Thyroid gland (tissue), 4 donors: ENCODE results near the gene MGME1. TPM values are rescaled to one million over a fixed set of nuclear protein-coding genes. Genes with fewer than 3 reads are reported as not detected.

Experiments used
- DNase-seq, 2 donors: peaks; one replicate each; pipeline ENCODE4 v3.0.0-alpha.2; 2019
- H3K27ac ChIP-seq, 3 donors: fragments of 200-600 bp; sonication (generic); 1 replicate in 2 of 3; 2 replicates in 1 of 3; pipeline ENCODE4 v1.5.1; 2016 to 2019; ENCODE audit warnings: mild to moderate bottlenecking in 1 of 3, moderate library complexity in 1 of 3
- H3K27me3 ChIP-seq: fragments of 200-600 bp; sonication (generic); one replicate; pipeline ENCODE4 v1.5.1; 2019
- H3K36me3 ChIP-seq, 2 donors: fragments of 200-600 bp; sonication (generic); one replicate each; pipeline ENCODE4 v1.5.1; 2016 to 2019
- H3K4me1 ChIP-seq, 2 donors: fragments of 200-600 bp; sonication (generic); one replicate each; pipeline ENCODE4 v1.5.1; 2017 to 2019
- H3K4me3 ChIP-seq, 3 donors: fragments of 200-600 bp; sonication (generic); replicated peaks in 1 of 3; 1 replicate in 2 of 3; 2 replicates in 1 of 3; pipeline ENCODE4 v1.5.1; 2016; ENCODE audit warnings: mild to moderate bottlenecking in 1 of 3
- H3K9me3 ChIP-seq: fragments of 200-600 bp; sonication (generic); one replicate; pipeline ENCODE4 v1.5.1; 2017
- POLR2A ChIP-seq, 2 donors: fragments of 450-650 bp; IDR thresholded peaks; one replicate each; pipeline ENCODE4 v1.6.1; 2017; ENCODE audit warnings: antibody characterized with exemption in 2 of 2, mild to moderate bottlenecking in 2 of 2, moderate library complexity in 1 of 2
- WGBS, 2 donors: methylation state at CpG; one replicate each; pipeline ENCODE4 v1.1.5; 2017; 5-methylcytosine and 5-hydroxymethylcytosine counted together
- intact Hi-C: fragments of 100-400 bp; cut with DNase I; formaldehyde crosslinking; loops from one replicate; pipeline ENCODE4 v1.15.1; 2023
- small RNA-seq: library from RNA; depleted of rRNA; stranded (forward); fragments of <200 nt; gene quantifications from one replicate; pipeline ENCODE3, GENCODE V24; 2016
- total RNA-seq, 4 donors: library from RNA; depleted of rRNA; stranded (reverse); fragments of >200 nt; gene quantifications; one replicate each; pipeline ENCODE4 v1.2.3, GENCODE V29; 2016
- TF ChIP-seq, protein P1 (sequence below), 6 experiments: fragments of 200-600 bp in 3 of 6; fragments of 450-650 bp in 3 of 6; sonication (generic) in 3 of 6; IDR thresholded peaks; one replicate each; pipeline ENCODE4 v1.5.1; 2016 to 2019; ENCODE audit warnings: antibody characterized with exemption in 6 of 6, mild to moderate bottlenecking in 2 of 6, inconsistent platforms in 1 of 6, moderate library complexity in 1 of 6

The MGME1 gene
- total RNA-seq, 4 donors from 2014 or later: 14.6 to 24.2 (median 16.8) TPM

GRCh38 chr20:18039063-18039462 is 70.2 kb downstream of the MGME1 start:
- TF ChIP-seq POLR2A (IDR thresholded peaks at IDR 0.05): no peak
- TF ChIP-seq, protein P1, sequence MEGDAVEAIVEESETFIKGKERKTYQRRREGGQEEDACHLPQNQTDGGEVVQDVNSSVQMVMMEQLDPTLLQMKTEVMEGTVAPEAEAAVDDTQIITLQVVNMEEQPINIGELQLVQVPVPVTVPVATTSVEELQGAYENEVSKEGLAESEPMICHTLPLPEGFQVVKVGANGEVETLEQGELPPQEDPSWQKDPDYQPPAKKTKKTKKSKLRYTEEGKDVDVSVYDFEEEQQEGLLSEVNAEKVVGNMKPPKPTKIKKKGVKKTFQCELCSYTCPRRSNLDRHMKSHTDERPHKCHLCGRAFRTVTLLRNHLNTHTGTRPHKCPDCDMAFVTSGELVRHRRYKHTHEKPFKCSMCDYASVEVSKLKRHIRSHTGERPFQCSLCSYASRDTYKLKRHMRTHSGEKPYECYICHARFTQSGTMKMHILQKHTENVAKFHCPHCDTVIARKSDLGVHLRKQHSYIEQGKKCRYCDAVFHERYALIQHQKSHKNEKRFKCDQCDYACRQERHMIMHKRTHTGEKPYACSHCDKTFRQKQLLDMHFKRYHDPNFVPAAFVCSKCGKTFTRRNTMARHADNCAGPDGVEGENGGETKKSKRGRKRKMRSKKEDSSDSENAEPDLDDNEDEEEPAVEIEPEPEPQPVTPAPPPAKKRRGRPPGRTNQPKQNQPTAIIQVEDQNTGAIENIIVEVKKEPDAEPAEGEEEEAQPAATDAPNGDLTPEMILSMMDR (IDR thresholded peaks at IDR 0.05): no peak
- Histone ChIP-seq H3K27me3 (no peaks in the 10 kb centered on the region), H3K4me1 (no peaks in the 10 kb centered on the region), H3K36me3 (no peaks in the 10 kb centered on the region), H3K27ac (no peak overlapping the region), H3K4me3 (no peak overlapping the region), H3K9me3 (no peaks in the 10 kb centered on the region)
- intact Hi-C loops: no loop called here
- no peak for DNase-seq
- 87 to 91% methylated on average over 5 of the region's 5 CpGs for WGBS, 2 donors

Small RNA genes lying within 50 kb of the gene (small RNA-seq; reads per million reads assigned to genes)
- 2,069 reads per million, percentile 99 among the genes with 10 or more reads in this experiment for gene SNORD17

Other genes with a start within 250 kb of the MGME1 start
- gene SNX5, start 224 bp upstream of the MGME1 start, total RNA-seq: 100 to 1,000 TPM; 247 to 346 (median 270) TPM
- 10 to 100 TPM; 12.6 to 17.4 (median 13.5) TPM for gene OVOL2, start 88.9 kb downstream of the MGME1 start, total RNA-seq
- gene KAT14, start 168.8 kb downstream of the MGME1 start, total RNA-seq: 10 to 100 TPM; 17.9 to 19.7 (median 18.7) TPM
- gene PET117, start 168.8 kb downstream of the MGME1 start, total RNA-seq: 10 to 100 TPM in 3 of 4 donors, 1 to 10 TPM in 1; 9.8 to 21.1 (median 19.7) TPM